TTC549 (cell line): Measurements from ENCODE around the gene PAFAH1B1.
"Not testable (repeated sequence)": the region's sequence is repeated elsewhere in the genome, so short reads cannot be mapped to it uniquely, and the experiment has no call there.

Experiments used
- FAIRE-seq: peaks from 2 replicates; lab custom pipeline; 2012; peaks lifted over from hg19 to GRCh38; lab: Jason Lieb, UNC

Gene PAFAH1B1

DNA sequence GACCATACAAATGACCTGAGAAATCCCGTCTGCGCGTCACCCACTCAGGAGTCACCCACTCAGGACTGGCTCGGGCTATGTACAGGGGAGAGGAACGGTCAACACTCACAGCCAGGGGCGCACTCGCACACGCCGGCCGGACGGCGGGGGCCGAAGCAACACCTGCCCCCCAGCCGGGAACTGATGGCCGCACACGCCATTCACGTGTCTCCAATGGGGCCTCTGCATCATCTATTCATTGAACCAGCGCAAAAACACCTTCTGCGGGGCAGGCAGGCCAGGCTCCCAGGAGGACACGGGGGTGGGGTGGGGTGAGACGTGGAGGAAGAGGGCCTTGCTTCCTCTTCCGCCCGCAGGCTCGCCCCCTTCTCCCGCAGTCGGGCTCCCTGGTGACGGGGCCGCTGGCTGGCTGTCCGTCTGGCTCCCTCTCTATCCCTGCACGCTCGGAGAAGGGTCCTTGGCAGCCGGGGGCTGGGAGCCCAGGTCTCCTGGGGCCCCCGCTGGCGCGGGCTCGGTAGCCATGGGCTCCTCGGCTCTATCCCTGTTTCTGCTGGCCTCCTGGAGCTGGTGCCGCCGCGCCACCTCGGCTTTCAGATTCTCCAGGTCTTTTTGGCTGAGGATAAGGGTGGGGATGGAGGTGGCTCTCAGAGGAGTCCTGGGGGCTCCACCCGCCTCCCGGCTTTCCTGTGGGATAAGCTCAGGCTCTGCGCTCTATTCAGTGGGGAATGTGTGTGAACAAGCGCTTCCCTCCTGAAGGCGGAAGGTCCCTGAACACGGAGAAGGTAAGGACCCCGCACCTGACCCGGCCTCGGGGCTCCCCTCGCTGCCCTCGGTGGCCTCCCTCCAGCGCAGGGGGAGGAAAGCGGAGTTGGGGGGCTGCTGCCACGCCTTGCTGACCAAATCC, 97.0 kb downstream of the PAFAH1B1 start:
- FAIRE-seq = no peak

DNA sequence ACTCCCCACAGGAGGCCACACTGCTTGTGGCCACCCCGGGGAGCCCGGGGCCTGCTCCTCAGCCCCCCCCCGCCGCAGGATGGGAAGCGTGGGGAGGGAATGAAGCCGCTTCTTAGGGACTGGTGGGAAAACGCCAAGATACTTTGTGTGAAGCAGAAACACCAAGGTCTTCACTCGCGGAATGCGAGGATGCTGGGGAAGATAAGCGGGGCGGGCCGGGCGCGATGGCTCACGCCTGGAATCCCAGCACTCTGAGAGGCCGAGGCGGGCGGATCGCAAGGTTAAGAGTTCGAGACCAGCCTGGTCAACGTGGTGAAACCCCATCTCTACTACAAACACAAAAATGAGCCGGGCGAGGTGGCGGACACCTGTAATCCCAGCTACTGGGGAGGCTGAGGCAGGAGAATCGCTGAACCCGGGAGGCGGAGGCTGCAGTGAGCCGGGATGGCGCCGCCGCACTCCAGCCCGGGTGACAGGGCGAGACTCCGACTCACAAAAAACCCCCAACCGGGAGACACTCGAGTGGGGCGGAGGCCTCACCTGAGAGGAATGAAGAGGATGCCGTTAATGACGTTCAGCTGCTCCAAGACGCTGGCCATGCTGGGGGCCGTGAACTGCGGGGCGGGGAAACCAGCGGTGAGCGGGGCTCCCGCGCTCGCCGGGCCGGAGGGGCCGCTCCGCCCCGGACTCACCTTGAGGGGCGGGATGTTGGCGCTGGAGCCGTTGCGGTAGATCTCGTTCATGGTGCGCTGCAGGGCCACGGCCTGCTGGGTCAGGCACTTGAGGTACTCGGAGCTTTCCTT, 97.8 kb downstream of the PAFAH1B1 start:
- no peak for FAIRE-seq

DNA sequence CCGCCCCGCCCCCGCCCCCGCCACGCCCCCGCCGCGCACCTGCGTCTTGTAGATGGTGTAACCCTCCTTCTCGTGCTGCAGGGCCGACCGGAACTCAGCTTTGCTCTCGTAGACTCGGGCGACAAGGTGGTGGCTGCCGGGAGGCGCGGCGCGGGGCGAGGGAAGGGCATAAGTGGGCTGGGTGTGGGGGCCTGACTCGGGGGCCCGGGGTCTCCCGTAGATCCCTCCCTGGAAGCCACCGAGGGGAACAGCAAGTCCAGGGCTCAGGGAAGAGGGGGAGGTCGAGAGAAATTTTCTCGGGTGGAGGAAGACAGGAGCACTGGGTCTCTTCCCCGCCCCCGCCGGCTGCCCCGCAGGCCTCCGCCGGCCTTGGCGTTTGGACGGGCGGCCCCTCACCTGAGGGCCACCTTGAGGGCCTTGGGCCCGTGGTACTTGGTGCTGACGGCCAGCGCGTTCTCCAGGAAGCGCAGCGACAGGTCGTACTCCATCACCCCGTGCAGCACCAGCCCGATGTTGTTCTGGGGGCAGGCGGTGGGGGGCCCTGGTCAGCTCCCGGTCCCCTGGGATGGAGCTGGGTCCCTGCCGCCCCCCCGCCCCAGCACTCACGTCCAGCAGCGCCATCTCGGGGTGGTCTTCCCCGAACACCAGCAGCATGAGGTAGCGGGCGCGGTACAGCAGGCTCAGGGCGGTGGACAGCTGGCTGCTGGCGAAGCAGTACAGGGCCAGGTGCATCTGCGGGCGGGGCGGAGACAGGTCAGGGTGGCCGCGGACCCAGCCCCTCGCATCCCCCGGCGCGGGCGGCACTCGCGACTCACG, 98.7 kb downstream of the PAFAH1B1 start:
- no peak for FAIRE-seq

DNA sequence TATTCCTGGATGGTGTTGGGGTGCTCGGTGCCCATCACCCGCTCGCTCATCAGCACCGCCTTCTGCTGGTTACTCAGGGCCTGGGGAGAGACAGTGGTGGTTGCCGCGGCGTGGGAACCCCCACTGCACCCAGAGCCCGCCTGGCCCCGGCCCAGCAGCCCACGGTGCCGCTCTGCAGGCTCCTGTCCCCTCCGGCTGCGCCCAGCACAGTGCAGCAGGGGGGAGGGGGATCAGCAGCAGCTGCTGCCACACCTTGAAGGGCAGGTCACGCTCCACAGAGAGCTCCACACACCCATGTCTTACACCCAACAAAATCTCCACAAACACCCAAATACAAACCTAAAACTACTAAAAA, 99.3 kb downstream of the PAFAH1B1 start:
- no peak for FAIRE-seq

DNA sequence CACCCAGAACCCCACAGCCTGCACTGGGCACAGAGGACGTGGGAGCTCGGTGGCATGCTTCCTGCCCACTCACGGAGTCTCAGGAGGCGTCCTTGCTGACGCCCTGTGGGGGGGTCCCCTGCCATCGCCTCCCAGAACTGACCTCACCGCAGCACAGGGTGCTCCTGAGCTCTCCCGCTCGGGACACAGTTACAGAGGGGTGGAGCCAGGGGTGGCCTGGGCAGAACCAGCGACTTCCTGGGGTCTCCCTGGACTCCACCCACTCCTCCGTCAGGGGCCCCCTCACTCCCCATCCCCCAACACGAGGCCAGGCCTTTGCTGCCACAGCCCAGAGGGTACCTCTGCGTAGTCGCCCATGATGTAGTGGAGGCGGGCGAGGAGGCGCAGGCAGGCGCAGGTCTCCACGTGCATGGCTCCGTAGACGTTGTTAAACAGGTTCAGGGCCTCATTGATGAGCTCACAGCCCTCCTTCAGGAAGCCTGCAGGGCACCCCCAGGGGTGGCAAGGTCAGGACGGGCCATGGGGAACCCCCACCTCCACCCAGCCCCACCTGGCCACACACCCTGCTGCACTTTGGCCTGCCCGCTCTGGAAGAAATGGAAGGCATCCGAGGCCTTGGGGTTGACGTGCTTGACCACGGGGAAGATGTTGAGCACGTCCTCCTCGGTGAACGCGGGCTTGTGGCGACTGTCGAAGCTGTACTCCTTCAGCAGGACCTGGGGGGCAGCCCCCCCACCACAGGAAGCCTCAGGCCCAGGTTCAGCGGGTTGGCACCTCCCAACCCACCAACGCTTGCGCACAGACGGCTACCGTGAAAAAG, 100.3 kb downstream of the PAFAH1B1 start:
- no peak for FAIRE-seq

DNA sequence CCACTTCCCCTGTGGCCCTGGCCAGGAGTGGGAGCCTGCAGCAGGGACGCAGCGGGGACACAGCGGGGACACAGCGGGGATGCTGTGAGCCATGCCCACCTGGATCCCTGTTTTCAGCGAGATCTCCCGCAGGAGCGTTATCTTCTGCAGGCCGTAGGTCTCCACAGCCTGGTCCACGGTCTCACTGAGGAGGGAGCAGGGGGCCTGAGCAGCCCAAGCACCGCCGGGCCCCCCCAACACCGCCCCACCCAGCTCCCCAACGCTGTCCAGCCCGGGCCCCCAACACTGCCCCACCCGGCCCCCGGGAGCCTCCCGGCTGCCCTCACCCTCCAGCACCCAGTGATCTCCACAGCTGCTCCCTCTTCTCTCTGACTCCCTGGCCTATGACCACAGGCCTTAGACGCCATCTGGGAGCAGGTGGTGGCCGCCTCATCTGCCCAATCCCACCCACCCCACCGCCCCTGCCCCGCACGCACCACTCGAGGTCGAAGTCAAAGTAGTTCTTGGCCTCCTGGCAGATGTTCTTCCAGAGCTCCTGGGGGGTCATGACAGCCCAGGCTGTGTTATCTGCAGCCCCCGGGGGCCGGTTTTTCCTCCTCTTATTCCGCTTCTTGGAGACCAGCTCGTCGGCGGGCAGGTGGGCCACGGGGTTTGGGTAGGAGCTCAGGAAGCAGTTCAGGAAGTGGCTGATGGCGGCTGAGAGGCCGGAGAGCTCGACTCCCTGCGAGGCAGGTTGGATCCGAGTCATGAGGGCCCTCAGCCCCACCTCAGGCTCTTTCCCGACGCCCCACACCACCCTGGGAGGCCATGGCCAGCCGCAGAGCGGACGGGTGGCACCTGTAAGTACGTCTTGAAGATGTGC, 101.2 kb downstream of the PAFAH1B1 start:
- FAIRE-seq = no peak

DNA sequence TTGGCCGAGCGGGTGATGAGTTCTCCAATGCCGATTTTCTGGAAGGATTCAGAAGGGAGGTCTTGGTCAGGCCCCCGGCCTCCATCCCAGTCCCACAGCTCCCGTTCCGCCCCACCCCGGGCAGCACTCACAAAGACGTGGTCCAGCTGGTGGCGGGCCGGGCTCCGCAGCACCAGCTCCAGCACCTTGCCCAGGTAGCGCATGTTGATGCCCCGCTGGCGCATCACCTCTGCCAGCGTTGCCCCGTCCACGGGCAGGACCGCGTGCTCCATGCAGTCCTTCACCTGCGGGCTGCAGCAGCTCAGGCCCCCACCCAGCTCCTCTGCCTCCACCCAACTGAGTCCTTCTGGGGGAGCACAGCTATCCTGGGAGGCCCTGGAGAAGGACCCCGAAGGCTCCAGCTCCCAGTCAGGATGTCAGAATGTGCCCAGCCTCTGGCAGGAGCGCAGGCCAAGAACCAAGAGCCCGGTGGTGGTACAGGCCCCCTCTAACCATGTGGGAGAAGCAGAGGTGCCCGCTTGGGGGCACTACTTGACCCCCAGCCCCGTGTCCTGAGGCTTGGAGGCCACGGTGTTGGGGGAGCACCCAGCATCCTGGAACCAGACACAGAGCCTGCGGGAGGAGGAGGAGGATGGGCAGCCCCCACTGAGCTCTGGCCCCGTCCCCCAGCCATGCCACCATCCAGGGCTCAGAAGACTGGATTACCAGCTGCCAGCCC, 101.9 kb downstream of the PAFAH1B1 start:
- no peak for FAIRE-seq

DNA sequence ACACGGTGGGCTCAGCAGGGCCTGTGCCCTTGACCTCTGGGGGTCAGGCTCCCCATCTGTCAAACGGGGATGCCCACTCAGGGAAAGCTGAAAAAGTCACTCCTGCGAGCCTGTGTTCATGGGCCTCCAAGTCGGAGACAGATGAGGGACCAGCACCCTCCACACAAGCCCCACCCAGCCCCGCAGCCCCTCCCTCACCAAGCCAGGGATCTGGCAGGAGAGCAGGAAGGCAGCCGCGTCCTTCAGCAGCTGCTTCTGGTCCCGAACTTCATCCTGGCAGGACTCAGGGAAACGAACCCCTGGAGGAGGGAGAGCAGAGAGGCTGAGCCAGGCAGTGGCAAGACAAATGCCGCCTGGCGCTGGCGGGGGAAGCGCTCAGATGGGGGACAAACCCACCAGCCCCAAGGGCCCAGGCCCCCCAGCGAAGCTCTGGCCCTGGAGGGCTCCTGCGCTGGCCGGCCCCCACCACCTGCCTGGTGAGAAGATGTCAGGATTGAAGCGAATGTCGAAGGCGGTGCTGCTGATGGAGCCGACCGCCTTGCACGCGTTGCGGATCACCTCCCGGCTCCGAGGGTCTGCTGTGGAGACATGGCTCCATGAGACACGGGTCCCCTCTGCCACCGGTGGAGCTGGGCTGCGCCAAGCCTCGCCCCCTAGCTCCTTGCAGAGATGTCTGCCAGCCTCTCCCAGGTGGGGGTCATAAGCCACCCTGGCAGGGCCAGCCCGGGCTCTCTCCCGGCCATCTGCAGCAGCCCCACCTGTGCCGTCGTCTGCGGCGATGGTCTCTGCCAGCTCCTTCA, 102.7 kb downstream of the PAFAH1B1 start:
- FAIRE-seq = no peak

DNA sequence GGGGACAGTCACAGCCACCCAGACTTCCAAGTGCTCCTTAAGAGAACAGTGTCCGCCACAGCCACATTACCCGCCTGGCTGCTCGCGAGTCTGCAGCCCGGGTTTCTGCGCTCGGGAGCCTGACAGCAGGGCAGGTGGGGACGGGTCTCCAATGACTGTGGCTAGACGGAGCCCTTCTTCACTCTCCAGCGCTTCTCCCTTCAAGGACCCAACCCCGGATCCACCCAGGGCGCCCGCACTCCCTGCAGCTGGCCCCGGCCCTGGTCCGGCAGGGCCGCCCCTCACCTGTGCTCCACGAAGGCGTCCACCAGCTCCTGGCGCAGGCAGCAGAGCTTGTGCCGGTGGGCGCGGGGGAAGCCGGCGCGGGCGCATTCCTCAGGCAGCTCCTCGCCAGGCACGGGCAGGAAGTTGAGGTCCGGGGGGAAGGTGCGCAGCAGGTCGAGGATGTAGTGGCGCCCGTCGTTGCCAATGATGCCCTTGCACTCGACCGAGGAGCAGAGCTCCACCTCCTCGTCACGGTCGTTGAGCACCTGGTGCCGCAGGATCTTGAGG, 104.2 kb downstream of the PAFAH1B1 start:
- no peak for FAIRE-seq

DNA sequence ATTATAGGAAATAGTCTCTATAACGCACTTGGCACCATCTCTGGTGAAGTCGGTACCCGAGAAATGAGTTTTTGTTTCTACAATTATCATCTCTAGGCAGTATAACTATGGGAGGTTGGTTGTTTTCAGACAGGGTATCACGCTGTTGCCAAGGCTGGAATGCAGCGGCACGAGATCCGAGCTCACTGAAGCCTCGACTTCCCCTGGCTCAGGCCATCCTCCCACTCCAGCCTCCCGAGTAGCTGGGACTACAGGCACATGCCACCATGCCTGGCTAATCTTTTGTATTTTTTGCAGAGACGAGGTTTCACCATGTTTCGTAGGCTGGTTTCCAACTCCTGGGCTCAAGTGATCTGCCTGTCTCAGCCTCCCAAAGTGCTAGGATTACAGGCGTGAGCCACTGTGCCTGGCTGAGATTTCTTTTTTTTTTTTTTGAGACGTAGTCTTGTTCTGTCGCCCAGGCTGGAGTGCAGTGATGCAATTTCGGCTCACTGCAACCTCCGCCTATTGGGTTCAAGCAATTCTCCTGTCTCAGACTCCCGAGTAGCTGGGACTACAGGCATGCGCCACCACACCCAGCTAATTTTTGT, 105.9 kb downstream of the PAFAH1B1 start:
- FAIRE-seq = not testable (repeated sequence)

DNA sequence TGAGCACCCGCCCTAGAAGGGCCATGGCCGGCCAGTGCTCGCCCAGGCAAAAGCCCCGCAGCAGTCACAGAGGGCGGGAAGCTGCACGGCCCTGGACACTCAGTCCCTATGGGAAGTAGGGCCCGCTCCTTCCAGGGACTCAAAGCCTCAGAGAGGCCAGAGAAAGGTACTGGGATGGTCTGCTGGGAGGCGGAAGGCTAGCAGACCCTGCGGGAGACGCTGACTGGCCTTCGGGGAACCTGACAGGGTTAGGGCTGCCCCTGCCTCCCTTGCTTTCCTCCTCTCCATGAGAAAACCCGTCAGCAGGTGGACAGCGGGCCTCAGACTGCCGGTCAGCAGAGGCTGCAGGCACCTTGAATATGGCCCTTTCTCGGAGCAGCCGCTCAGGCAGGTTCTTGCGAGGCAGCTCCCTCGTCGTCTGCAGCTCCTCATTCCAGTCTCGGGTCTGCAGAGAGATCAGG, 106.6 kb downstream of the PAFAH1B1 start:
- no peak for FAIRE-seq

DNA sequence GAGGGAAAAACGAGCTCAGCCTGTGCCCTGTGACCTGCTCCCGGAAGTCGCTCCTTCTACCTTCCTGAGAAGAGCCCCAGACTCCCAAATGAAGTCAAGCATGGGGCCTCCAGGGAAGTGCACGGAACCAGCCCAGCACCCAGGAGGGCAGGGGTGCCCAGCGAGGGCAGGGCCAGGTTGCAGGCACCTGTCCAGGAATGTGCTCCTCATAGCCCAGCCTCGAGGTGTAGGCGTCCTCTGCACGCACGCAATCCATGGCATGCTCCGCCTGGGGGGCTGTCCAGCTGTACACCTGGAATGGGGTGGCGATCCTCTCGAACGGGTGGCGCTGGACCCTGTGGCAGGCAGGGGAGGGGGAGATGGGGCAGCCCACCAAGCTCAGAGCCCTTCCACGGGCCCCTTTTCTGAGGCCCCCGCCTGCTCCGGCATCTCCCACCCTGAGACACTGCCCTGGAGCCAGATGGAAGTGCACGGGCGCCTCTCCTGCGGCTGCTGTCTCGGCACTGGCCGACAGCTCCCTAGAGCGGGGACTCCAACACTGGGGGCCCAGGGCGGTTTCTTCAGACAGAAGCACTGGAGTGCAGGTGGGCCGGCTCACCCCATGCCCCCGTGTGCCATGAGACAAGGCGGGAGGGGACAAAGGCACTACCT, 107.2 kb downstream of the PAFAH1B1 start:
- FAIRE-seq = no peak

DNA sequence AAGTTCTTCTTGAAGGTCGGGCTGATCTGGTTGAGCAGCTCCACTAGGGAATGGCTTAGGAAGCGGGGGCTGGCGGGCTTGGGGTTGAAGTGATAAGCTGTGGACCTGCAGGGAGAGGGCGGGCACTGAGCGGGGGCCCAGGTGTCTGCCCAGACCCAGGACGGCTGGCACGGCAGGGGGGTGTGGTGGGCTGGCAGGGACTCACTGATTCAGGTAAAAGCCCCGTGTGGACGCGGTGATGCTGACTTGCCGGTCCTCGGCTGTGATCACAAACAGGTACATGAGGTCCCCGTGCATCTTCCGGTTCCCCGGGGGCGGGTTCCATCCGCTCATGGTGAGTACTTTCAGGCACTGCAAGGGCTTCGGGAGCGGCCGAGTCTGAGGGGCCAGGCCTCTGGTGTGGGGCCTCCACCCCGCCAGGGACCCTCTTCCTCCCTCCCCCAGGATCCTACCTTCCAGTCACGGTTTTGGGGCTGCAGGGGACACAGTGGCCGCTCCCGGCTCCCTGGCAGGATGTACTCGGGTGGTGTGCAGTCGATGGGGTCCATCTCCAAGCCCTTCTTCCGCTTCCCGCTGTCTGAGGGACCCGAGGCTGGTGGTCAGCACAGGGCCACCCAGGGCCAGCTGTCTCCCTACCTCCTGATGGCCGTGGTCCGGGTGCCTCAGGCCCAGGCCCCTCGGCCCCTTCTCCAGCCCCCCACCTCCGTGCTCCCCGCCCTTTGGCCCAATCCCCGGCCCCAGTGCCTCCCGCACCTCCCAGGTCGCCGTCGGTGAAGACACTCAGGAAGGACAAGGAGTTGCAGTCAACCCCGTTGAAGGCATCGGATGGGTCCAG, 107.9 kb downstream of the PAFAH1B1 start:
- no peak for FAIRE-seq

DNA sequence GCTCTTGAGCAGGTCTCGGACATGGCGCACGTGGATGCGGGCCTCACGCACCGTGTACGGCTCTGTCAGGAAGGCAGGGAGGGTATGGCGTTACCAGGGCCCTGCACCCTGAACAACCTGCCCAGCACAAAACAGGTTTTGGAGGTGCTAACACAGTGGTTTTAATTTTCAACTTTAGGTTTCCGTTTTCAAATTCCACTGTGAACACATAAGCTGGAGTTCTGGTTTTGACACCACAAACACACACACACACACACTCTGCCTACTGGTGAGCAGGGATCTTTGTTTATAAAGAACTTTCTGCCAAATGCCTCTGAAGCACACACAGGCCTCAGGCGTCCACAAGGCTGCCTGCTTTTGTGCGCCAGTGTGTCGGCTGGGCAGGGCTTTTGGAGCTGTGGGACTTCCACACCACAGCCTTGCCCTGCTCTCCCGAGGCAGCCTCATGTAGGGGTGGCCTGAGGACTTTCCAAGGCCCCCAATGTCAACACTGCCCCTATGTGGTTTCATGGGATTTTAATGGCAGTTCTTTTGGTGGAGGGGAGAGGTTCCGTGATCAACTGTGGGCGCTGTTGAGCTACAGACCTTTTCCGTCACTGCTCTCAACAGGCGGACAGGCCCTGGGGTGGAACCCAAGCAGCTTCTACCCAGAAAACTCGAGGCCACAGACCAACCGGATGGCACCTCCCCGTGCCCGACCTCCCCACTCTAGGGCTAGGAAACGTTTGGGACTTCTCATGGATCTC, 108.7 kb downstream of the PAFAH1B1 start:
- no peak for FAIRE-seq

DNA sequence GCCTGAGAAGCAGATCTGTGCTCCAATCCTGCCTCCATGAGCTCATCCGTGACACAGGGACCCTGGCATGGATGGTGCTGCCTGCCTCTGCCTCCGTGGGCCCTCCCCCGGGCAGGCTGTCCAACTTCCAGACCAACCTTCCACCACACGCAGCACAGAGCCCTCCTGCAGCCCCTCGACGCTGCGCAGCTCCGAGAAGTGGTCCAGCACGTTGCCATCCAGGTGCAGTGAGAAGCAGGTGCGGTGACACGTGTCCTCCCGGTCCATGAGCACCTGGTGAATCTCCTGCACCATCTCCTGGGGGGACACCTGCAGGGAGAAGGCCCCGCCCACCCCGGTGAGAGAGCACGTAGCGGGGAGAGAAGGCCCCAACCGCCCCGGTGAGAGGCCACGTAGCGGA, 109.7 kb downstream of the PAFAH1B1 start:
- FAIRE-seq = no peak

DNA sequence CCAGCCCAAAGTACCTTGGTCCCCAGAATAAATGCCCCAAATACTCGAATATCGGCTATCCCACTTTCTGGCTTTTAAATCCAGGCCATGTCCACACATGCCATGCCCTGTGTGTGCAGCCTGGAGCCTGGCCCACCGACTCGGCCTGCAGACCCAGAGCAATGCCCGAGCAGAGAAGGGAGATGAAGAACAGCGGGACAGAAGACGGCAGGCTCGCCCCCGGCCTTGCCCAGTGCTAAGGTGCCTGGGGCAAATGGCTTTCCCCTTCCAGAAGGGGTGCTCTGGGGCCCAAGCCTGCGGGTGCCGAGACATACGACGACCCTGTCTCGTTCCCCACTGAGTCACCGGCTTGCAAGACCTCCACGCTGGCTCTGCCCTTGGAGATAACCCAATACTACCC, 110.2 kb downstream of the PAFAH1B1 start:
- no peak for FAIRE-seq
